Activated CD4-positive, alpha-beta T cell treated with anti-CD3 and anti-CD28 coated beads, Interleukin-10, Interleukin-2, amounts not matched to agents 100 ng/mL and 50 ng/mL, durations not matched to agents 16 hours and 8 hours (primary cell): Measurements from ENCODE around the gene IGF1.

Source experiments
- DNase-seq: peaks from one replicate; pipeline ENCODE4 v3.0.0-alpha.2; 2020

IGF1 gene

DNA sequence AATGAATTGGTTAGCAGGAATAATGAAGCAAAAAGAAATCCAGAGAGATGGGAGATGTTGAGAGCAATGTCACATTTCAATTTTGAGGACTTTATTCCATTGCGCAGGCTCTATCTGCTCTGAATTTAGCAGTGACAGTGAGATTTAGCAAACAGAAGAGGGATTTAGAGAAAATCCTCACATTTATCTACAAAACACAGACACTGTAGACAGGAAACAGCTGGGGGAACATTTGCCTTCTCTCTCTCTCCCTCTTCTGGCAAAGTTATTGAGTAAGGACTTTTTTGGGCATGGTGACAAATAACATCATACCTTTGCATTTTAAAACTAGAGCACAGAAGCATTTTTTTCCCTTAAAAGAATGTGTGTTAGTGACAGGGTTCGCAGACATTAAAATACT, at the start of gene IGF1:
Gene IGF1 (minus strand): TSS at position 158 of the 400 bp plus-strand sequence. CDS start 182 bp downstream, outside the sequence.
- DNase-seq: no peak

DNA sequence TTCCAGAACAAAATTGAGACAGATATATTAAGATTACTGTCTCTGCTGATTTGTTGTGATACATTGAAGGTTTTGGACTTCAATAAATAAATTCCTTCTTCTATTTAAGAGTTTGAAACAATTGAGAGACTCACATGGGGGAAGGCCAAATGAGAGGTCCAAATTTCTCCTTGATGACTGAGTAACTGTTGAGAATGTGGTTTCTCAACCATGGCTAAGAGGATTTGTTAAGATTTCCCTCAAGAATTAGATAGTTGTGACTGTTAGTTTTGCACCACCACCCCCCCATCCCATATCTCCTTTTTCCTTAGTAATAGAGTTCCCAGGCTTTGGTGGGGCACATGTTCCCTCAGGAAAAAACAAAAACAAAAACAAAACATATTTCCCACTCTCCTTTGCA, 47.7 kb upstream of the IGF1 start:
- no peak for DNase-seq

DNA sequence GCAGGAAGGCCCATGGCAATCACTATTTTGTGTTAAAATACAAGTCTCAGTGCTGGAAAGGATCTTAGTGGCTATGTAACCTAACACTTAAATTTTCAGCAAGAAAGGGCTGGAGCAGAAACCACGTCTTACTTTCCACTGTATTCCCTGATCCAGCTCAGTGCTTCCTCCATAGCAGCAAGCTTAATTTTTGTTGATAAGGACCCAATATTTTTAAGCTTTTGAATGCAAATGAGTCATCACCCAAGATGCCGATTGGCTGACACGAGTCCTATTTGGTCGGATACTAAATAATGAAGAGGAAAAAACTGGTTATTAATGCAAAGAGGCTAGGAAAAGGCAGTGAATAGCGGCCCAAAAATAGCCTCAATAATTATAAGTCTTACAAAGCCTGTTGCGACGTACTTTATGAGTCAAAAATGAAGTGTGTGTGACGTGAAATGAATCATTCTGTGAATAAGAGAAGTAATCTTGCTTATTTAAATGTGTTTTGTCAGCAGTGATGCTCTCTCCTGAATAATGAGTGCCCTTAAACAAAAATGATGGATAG, 46.9 kb upstream of the IGF1 start:
- peak; percentile 4 for DNase-seq

DNA sequence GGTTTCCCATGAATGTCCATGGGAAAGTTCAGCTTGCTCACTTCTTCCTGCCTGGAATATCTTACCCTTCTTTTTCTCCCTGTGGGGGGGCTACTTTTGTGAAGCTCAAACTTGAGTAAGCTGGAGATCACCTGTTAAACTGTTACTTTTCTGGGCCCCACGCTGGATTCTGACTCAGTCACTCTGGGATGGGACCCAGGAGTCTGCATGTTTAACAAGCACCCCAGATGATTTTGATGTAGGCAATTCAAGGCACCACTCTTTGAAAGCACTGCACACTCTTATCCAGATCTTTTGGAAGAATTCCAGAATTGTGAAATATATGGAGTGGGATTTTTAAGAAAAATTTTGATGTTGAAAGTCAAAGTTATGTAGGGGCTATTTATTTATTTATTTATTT, 46.3 kb upstream of the IGF1 start:
- DNase-seq: no peak

DNA sequence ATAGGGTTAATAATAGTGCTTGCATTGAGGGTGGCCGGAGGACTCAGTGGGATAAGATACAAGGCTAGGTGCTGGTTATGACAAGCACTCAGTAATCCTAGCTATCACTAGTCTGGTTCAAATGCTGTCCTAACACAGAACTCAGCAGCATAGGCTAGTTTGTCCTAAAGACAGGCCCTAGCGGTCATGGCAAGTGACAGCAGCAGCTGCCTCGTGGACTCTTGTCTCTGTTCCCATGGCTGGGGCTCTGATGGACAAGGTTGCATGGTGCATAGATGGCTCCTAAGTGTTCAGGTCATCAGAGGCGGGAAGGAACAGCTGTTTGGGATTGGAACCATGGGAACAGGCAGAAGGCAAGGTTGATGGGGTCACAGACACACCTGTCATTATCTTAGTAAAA, 42.4 kb upstream of the IGF1 start:
- no peak for DNase-seq

DNA sequence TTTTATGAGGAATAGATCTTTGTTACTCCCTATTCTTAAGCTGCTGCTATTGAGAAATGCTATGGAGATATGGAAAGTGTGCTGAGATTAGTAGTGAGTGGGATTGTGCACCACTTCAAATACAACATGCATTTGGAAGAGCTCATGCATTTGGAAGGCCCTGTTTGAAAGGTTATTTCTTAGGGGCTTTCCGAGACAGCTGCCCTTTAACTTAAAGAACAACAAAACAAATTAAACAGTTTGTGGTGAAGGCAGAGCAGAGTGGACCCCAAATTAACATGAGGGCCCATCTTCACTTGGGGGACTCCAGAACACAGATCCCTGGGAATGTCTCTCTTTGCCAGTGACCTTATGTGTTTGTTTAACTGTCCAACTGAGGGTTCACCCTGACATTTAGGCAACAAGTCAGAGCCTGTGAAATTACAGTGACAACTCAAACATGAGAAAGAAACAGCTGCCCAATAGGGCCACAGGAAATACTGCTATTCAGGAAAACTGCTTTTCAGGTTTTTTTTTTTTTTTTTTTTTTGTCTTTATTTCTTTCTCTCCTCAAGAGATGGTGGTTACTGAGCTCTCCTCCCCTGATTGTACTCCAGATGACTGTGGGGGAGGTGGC, 41.4 kb upstream of the IGF1 start:
- no peak for DNase-seq

DNA sequence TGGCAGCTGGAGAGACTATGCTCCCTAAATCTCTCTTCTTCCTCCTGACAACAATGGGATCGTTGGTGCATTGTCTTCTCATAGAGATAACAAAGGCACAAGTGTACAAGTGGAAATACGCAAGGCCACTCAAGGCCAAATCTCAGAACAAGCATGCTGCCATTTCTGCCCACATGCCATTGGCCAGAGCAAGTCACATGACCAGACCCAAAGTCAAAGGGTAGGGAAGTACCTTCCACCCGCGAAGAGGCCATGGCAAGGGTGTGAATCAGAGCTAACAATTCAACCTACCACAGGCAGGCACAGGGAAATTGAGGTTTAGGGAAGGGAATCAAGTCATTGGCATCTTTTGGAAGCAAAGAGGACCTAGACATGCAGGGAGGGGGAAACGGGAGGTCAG, 38.5 kb upstream of the IGF1 start:
- DNase-seq: no peak

DNA sequence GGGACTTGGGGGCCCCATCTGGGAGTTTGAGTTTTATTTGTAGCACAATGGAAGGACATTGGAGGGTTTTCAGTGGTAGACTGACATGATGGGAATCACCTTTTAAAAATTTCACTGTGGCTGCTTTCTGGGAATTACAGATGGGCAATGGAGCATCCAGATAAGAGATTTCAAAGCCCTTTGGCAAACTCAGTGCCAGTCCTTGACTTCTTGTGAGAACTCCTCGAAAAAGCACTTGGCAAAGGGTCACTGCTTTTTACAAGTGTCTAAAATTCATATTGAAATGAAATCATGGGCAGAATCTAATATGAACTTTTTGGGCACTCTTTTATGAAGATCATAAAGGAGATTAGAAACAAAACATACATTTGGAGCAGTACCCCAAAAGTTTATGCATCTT, 34.3 kb upstream of the IGF1 start:
- no peak for DNase-seq

DNA sequence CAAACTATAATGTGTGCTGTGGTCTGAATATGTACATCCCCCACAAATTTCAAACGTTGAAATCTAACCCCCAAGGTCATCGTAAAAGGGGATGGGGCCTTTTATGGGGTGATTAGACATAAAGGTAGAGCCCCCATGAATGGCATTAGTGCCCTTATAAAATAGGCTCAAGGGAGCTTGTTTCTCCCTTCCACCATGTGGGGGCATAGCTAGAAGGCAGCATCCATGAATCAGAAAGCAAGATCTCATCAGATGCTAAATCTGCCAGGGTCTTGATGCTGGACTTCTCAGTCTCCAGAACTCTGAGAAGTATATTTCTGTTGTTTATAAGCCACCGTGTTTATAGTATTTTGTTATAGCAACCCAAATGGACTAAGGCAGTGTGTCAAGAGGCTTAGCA, 33.4 kb upstream of the IGF1 start:
- no peak for DNase-seq

DNA sequence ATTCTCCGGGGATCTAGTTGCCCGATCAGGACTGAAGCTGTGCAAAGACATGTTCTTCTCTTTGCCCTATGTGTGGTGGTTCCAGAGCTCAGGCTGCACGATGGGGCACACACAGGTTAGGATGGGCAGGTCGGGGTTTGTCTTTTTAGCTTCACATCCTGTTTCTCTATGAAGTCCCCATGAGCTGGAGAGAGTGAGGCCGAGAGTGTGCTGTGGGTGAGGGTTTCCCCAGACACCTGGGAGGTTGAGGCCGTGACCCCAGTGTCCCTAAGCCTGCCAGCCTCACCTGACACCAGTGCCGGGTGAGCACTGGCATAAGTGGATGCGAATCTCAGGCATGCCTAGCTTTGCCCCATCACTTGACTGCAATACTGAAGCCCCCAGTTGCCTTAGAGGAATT, 32.9 kb upstream of the IGF1 start:
- no peak for DNase-seq

DNA sequence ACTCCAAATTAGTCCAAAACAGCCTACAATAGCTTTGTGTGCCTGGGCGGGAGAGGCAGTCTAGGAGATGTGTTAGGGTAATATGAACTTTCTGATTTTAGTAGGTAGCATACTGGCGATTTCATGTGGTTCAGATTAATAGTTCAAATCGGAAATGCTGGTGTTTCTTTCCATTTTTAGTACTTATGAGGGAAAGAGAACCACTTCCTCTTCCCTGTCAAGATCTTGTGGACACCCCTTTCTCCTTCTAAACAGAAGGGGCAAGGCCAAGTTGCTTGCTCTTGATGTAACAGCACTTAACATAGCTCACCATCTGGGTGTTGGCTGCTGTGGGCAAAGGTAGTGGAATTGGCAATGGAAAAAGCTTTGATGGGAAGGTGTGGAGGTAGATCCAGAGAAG, 32.2 kb upstream of the IGF1 start:
- DNase-seq: no peak

DNA sequence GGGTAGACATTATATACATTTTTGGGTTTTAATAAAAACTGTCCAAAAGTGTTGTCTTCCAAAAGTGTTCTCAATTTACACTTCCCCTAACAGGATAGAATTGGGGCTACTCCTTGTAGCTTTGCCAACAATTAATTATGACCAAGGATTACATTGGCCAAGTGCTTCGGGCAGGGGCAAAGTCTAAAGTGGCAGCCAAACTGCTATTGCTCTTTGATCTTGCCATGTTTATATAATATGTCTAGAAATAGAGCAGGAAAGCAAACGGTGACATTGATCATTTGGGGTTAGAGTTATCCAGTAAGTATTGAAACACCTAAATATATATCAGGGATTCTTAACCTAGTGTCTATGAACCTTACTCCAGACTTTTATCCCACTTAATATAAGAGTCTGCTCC, 31.2 kb upstream of the IGF1 start:
- no peak for DNase-seq

DNA sequence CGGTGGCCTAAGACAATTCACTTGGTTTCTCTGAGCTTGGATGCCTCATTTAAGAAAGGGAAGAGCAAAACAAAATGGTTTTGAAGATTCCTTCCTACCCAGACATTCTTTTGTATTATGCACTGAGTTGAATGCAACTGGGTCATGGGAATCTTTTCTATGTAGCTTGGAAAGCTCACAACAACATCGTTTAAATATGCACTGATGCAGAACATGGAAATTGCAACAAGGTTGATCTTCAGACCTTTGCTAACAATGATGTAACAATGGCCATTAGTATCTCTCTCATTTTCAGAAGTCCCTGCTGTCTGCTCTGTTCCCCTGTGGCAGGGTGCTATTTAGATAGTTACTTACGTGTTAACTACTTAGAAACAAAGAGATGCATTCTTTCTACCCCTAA, 30.1 kb upstream of the IGF1 start:
- DNase-seq: no peak

DNA sequence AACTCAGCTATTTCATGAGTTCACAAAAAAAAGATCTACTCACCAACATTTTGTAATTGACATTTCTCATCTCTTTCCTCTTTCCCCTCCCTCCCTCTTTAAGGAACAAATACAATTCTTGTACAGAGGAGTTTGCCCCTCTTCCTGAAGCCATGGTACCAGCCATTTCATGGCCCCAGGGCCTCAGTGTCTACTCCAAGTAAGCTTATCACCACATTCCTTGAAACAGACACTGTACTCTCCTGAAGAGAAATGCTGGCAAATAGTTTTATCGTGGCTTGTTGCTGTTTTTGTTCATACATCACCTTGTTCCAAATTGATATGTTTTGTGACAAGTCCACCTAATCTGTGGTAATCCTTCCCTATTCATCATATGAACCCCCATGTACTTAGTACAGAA, 29.7 kb upstream of the IGF1 start:
- DNase-seq: no peak

DNA sequence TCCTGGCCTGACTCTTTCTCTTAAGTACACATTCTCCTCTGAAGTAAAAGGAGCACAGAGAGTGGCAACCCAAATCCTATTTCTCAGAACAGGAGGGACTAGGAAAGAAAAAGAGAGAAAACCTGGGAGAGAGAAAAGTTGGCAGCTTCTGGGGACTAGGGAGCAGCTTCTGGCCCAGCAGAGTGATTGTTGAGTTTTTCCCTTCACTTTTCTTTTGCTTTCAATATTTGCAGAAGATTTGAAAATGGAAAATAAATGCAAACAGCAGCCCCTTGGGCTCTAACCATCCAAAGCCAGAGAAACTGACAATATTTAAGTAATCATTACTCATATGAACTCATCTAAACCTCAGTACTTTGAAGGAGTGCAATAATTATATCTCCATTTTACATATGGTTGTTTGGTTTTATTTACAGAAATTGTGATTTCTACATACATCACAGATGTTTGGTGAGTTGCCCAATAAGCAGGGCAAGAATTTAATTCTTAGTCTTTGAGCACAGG, 28.8 kb upstream of the IGF1 start:
- DNase-seq: no peak

DNA sequence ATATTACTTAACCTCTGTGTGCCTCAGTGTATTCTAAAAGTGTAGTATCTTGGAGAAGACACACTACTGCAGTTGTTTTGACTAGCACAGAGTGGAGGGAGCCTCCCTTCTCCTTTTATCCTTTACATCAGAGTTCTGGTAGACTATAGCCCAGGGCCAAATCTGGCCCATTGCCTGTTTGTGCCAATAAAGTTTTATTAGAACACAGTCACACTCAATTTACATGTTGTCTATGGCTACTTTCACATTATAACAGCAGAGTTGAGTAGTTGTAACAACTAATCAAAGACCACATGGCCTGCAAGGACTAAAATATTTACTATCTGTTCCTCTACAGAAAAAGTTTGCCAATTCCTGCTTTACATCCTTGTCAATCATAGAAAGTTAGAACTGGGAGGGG, 27.7 kb upstream of the IGF1 start:
- no peak for DNase-seq

DNA sequence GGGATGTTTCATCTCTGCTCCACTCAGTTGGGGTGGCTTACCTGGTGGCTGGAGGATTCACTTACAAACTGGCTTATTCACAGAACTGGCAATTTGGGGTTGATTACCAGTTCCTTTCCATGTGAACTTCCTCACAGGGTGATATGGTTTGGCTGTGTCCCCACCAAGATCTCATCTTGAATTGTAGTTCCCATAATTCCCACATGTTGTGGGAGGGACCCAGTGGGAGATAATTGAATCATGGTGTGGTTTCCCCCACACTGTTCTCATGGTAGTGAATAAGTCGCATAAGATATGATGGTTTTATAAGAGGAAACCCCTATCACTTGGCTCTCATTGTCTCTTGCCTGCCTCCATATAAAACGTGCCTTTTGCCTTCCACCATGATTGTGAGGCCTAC, 26.9 kb upstream of the IGF1 start:
- no peak for DNase-seq

DNA sequence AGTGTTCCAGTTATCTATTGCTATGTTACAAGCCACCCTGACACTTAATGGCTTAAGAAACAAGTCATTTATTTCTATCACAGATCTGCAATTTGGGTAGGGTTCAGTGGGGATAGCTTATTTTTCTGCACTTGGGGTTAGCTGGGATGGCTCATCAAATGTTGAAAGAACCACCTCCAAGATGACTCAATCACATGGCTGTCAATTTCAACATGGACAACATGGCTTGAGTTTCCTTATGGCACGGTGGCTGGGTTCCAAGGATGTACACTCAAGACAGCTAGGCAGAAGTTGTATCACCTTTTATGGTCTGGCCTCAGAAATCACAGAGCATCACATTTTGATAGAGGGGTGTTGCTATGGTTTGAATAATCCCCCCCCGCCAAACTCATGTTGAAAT, 24.5 kb upstream of the IGF1 start:
- DNase-seq: no peak

DNA sequence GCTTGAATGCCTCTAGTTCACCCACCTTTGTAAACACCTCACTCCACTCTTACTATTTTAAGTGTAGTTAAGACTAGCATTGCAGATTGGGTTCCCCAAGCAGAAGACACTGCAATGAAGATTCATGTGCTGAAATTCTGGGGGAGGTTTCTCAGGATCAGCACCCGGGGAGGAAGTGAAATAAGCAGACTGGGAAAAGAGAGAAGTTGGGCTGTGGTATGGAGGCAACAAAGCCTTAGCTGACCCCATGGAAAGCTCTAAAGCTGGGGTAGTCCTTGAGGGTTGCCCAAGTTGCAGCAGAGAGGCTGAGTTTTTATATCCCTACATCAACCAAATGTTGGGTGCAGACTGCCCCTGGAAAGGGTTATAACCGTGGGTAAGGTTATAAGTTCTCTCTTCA, 23.9 kb upstream of the IGF1 start:
- DNase-seq: no peak

DNA sequence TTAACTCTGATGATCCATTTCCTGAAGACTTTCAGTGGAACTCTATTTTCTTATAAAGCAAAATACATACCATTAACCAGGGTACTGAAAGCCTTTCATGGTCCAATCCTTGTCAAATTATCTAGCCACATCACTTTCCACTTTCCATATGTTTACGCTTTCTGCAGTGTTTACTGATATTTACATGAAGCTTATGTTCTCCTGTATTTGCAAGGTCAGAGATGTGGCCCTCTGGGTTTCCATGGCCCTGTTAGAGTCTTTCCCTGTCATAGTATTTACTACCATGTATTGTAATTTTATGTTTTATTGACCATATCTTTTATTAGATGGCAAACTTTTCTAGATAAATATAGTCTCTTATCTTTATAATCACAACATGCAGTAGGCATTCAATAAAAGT, 23.5 kb upstream of the IGF1 start:
- DNase-seq: no peak

DNA sequence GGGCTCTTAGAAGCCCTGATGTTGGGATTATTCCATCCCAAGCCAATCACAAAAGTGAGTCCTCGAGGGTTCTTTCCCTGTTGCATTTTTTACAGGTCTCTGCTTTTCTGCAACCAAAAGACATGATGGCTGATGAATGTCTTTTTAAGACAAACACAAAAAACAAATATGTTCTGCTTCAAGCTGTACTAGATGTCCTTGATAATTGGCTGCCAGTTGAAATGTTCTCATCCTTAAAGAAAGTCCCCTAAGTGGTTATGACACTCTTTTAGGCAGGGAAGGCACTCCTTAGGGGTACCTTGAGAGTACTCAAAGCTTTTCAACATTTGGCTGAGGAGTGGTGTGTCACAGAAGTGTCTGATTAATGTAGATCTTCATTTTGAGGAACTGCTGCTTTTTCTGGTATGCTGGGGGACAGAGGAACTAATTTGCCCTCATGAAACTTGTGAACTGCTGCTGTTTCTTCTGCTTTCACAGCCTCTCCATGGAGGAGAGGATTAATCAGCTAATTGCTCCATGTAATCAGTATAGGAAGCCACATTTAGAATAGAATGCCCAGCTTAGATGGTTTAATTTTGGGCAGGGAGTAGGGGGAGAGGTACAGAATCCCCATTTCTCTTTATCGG, 22.8 kb upstream of the IGF1 start:
- no peak for DNase-seq

DNA sequence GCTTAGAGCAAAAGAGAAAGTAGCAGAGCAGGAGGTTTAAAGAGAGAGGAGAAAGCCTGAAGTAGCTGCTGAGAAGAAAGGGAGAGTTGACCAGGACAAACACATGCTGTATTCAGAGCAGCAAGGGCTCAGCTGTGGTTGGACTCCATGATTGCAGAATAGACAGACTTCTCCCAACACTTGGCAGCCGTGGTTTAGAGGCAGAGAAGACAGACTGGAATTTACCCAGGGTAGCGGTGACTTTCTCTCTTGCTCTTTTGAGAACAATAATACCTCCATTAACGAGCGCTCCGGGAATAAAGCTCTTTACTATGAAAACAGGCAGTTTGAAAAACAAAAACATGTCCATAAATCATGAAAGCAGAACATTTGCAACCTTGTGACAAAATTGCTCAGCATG, 21.4 kb upstream of the IGF1 start:
- no peak for DNase-seq

DNA sequence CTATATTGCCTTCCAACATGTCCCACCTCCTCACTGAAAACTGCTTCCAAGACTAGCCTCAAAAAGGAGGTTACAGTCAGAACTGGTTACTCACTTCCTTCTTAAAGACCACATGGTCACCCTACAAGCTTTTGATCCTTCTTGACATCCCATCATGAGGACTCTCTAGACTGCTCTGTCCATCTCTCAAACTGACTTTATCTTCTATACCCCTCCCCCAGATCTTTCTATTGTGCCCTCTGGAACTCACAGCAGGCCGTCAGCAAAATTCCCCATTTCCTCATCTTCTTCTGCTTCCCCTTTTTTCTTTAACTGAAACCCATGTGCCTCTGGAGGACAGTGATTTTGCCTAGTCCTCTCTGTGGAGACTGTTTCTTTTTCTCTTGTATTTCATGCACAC, 18.1 kb upstream of the IGF1 start:
- DNase-seq: no peak

DNA sequence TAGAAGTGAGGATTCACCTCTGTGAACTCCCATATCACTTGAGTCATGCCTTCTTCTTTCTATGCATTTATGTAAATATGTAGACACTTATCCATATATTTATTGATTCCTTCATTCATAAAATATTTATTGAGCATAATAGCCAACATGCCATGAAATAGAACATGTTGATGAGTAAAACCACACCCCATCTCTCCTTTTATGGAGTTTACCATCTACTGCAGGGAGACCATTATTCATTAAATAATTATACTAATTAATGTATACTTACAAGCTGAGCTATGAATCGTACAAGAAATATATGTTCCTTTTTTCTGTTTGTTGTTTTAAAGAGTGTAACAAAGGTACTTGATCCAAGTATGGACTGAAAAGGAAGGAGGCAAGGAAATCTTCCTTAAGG, 17.4 kb upstream of the IGF1 start:
- no peak for DNase-seq

DNA sequence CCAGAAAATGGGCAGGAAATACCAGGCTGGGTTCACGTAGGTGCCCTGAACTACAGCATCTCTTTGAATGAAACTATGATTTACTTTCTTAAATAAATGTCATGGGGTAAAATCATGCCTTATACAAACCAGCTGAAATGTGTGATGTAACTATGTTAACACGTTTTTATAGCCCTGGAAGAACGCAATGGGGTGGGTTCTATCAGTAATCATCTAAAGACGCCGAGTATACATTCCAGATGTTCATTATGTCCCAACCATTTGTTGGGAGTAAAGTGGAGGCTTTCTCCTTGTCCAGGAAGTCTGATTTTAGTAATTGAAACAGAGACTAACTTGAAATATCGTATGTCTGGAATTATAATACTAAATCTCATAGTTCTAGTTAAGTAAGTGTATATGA, 16.2 kb upstream of the IGF1 start:
- DNase-seq: no peak
